Measurements from ENCODE around the gene DNASE1L2.
"Not testable (repeated sequence)": the region's sequence is repeated elsewhere in the genome, so short reads cannot be mapped to it uniquely, and the experiment has no call there.

DNA sequence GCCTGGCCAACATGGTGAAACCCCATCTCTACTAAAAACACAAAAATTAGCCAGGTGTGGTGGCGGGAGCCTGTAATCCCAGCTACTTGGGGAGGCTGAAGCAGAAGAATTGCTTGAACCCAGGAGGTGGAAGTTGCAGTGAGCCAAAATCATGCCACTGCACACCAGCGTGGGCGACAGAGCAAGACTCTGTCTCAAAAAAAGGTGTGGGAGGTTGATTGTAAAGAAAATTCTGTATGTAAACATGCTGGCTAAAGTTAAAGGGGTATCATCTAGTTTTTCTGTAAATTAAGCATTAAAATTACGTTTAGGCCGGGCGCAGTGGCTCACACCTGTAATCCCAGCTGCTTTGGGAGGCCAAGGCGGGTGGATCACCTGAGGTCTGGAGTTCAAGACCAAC lies 22.3 kb downstream of the DNASE1L2 start:
- TF ChIP-seq, protein P1, sequence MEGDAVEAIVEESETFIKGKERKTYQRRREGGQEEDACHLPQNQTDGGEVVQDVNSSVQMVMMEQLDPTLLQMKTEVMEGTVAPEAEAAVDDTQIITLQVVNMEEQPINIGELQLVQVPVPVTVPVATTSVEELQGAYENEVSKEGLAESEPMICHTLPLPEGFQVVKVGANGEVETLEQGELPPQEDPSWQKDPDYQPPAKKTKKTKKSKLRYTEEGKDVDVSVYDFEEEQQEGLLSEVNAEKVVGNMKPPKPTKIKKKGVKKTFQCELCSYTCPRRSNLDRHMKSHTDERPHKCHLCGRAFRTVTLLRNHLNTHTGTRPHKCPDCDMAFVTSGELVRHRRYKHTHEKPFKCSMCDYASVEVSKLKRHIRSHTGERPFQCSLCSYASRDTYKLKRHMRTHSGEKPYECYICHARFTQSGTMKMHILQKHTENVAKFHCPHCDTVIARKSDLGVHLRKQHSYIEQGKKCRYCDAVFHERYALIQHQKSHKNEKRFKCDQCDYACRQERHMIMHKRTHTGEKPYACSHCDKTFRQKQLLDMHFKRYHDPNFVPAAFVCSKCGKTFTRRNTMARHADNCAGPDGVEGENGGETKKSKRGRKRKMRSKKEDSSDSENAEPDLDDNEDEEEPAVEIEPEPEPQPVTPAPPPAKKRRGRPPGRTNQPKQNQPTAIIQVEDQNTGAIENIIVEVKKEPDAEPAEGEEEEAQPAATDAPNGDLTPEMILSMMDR (conservative IDR thresholded peaks at IDR 0.05) = not testable (repeated sequence)
- TF ChIP-seq ZFX (IDR thresholded peaks at IDR 0.05) = not testable (repeated sequence)

All from C4-2B (cell line).